HG03139 (cell line): ENCODE measurements around the gene ITPR2.
"Not testable (repeated sequence)": the region's sequence is repeated elsewhere in the genome, so short reads cannot be mapped to it uniquely, and the experiment has no call there.

Source experiments
- ATAC-seq: cut with Tn5 transposase; IDR thresholded peaks from one replicate; pipeline ENCODE4 v1.9.1; 2021; ENCODE audit not compliant: unreplicated experiment

ITPR2 gene

DNA sequence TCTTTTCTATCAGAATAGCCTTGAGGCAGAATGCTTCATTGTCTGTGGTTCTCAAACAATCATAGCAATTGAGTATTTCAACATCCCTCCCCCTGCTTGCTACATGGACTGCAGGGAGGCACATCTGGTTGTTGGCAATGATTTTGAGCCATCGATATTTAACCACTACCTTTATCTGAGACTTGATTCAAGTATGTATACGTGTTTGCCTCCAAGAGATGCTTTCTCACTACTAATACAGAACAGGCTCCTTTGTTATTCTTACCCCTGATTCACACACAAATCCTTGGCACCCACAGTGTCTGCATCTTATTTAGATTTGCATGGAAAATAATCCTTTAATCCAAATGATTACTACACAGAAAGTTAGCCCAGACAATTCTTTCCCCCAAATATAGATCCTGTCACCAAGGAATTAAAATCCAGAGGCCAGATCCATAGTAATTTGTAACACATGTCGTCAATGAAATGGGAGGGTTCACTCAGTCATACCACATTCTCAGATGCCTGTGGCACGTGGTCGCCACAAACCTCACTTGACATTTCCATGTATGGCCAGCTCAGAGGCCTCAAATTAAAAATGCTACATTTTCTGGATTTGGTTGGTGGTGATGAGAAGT, 199.3 kb downstream of the ITPR2 start:
- ATAC-seq: no peak

DNA sequence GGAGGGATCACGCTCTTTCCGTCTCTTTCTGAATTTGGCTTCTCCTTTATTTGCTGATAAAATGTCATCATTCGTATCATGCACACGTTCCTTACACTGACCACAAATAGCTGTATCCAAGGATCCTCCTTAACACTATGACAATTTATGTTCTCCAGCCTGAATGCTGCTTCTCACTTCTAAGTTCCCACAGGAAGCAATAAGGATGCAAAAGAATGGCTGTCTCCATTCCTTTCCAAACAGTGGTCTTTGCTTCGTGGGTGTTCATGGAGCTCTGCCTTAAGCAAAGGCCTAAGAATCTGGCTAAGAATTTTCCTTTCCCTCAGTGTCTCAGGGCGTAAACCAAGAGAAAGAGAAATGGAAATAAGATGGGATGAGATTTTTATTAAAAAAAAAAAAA, 200.2 kb downstream of the ITPR2 start:
- ATAC-seq: no peak

DNA sequence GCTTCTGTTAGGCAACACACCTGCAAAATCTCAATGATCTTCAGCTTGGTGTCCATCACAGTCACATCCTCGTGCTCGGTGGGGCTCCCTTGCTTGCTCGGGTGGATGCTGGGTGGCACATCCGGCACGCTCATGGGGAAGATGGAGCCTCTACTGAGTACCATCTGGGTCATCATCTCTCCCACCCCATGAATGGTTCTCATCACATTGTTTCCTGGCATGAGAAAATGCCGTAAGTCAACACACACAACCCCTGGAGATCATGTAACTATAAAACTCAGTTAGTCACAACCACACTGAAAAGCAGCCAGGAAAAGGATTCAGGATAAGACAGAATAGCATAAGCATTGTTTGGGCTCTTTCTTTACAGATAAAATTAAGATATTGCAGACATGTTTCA, 201.1 kb downstream of the ITPR2 start:
- no peak for ATAC-seq

DNA sequence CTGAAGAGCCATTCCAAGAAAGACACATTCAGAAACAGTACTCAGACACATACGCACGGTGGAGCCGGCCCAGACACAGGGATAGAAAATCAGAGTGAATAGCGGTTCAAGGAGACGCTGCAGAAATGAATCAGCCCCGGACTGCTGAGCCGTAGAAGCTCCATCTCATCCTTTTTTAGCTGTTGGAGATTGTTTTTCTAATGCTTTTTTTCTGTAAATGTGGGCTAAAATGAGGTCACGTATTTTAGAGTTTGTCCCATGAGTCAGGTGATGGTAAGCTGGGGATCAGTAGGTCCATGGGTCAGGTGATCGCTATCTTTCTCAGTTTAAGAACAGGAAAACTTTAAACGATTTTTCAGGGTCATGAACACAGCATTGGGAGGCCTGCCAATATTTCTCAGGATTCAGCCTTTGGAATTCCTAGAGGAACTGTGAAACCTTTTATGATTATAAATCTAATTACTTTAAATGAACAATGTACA, 202.4 kb downstream of the ITPR2 start:
- no peak for ATAC-seq

DNA sequence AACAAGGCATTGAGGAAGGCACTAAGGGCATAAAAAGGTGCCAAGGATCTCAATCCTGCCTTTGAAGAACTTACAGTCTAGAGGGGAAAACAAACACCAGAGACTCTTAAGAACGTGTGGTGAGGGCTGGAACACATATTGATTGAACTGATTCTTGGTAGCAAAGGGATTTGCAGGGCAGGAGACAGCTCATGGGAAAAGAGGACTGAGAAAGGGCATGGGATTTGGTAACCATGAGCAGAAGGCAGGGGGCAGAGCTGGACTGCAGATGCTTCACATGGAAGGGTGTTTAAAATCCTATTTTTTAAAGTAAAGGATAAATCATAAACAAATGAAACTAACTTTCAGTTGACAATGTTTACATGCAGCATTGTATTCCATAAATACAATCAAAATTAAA, 203.1 kb downstream of the ITPR2 start:
- ATAC-seq: no peak

DNA sequence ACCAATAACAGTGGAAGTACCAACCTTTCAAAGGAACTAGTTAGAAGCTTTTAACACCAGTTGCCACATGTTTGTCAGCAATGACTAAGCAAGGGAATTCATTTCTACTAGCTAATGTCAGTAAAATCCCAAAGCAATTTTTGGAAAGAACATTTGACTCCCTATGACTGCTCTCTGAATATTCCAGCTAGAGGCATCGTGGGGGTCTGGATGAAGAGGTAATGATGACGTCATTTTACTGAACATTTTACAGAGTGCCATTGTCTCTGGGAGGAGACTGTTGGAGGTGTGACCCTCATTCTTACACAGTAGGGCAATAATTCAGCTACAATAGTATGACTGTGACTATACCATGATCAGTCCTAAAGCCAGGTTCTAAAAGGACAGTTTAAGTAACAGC, 204.8 kb downstream of the ITPR2 start:
- no peak for ATAC-seq

DNA sequence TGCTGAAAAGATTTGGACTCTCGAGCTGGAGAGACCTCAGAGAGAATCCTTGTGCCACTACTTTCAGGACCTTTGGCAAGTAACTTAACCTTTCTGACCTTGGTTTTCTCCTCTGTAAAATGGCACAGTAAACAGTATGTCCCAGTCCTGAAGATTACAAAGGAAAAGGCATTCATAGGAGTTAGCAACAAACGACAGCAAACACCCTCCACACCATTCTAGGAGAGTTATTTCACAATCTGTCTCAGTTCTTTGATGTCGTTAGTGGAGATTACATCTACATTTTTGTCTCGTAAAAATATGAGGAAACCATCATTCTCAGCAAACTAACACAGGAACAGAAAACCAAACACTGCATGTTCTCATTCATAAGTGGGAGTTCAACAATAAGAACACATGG, 205.7 kb downstream of the ITPR2 start:
- ATAC-seq: no peak

DNA sequence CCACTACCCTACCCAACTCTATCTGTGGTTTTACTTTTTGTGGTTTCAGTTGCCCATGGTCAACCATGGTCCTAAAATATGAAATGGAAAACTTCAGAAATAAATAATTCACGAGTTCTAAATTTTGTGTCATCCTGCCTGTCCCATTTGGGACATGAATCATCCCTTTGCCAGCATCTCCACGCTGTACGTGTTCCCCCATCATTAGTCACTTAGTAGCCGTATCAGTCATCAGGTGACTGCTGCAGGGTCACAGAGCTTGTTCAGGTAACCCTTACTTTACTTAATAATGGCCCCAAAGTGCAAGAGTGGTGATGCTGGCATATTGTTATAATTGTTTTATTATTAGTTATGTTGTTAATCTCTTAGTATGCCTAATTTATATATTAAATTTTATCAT, 209.9 kb downstream of the ITPR2 start:
- no peak for ATAC-seq

DNA sequence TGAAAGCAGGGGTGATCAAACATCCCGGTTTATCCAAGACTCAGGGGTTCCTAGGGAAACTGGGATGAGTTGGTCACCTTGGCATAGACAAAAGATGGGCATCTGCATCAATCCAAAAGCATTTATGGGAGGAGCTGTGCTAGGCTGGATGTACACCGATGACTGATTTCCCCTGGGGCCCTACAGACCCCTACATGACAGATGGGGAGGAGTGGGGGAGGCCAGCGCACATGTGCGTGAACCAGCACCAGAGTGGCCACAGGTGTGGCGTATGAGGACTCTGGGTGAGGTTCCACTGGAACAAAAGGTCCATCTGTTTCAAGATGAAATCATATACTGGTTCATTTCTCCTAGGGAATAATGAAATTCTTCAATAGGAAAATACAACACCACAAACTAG, 210.4 kb downstream of the ITPR2 start:
- ATAC-seq: no peak

DNA sequence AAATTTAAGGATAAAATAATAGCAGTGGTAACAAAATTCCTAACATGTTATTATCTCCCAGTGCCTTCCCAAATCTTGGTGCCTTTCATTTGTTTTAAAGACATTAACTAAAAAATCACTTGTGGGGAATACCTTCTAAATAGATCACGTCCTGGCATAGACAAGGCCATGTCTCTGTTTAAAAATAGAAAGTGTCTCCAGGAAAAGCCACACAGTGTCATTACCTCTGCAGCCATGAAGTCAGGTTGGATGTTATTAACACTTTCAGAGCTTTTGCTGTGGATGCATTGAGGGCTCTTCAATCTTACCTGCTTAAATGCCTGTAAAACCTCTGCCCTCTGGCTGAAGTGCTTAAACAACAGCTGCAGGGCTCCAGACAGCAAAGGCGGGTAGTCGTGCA, 211.1 kb downstream of the ITPR2 start:
- ATAC-seq: no peak

DNA sequence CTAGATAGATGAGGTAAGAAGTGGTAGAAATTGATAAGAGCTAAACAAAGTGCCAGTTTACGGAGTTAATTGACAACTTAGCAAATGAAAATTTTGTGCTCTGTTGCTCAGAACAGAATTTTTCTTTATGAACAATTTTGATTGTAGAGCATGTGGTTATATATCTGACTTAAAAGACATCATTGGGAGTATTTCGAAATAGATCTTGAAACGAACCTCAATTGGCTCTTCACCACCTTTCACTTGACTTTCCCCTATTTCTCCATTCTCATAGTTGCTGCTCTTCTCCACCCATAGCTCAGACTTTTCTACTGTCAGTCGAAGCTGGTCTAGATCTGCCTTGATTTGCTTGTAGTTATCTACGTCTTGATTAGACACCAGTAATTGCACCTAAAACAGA, 212.1 kb downstream of the ITPR2 start:
- no peak for ATAC-seq

DNA sequence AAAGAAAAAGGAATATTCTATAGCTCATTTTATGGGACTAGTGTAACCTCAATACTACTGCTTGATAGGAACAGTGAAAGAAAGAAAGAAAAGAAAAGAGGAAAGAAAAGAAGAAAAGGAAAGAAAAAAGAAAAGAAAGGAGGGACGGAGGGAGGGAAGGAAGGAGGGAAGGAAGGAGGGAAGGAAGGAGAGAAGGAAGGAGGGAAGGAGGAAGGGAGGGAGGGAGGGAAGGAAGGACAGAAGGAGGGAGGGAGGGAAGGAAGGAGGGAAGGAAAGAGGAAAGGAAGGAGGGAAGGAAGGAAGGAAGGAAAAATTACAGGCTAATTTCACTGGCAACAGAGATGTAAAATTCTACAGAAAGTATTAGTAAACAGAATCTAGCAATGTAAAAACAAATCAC, 215.5 kb downstream of the ITPR2 start:
- ATAC-seq: no peak

DNA sequence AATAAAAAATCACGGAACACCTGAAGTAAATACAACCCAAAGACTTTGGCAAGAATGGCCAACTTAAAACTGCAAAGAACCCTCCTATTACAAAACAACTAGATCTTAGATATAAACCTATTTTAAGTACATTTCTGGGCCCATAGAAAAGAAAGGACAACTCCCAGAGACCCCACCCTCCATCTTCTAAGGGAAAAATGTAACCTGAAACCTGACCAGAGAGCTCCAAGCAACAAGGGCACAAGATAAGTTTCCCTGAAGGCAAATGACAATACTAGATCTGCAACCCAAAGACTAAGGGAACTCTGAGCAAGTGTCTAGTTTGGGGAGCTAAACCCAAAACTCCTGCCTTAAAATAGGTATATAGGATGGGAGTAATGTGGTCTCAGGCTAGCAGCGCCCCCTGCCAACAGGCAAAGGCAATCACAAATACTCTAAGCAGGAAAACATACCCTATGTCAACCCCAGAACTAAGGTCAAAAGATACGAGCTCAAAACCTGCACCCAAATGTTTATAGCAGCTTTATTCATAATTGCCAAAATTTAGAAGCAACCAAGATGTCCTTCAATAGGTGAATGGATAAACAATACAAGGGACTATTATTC, 218.9 kb downstream of the ITPR2 start:
- ATAC-seq: no peak

DNA sequence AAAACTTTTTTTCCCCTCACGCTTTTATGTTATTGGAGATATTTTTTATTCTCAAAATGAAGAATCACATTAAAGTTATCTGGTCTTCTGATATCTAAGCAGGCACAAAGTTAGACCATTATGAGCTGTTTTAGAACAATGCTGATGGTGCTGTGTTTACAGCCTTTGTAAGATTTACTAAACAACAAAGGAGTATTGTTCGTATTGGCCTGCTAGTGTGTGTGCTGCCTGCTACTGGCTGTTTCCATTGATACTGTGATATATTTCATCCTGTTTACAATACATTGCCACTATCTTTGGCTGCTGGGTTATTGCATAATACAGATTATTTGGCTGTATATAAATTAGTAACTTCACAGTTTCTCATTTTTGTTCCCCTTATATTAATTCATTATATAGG, 220.8 kb downstream of the ITPR2 start:
- ATAC-seq: no peak

DNA sequence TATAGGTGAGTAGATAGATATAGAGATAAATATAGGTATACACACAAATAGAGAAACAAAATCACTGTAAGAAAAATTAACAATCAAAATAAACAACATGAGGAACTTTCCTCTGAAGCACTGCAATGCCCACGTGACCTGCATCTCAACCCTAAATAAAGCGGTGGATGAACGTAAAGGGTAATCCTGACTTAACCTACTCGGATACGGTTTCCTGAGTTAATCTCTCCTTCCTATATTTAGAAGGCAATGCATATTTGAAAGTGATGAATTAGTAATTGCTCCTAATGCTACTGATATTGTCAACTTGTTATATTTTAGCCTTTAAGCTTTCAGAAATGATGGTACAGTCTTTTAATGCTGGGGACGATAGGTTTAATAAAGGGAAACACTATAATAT, 221.4 kb downstream of the ITPR2 start:
- no peak for ATAC-seq

DNA sequence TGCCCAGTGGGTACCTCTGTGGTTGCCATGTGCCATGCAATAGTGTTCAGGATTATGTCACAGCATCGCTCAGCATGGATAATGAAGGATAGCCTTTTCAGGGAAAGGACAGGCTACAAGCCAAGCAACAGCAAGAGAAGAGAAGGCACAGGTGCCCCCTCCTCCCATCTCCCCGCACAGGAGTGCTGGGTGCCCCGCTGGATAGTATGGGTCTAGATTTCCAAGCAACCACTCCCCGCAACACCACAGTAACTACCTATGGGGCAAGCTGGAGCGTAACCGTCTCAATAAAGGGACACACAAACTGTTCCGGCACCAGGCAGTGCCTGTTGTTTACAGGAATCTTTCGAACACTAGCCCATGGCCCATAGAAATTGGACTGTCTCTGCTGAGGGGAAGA, 222.2 kb downstream of the ITPR2 start:
- no peak for ATAC-seq

DNA sequence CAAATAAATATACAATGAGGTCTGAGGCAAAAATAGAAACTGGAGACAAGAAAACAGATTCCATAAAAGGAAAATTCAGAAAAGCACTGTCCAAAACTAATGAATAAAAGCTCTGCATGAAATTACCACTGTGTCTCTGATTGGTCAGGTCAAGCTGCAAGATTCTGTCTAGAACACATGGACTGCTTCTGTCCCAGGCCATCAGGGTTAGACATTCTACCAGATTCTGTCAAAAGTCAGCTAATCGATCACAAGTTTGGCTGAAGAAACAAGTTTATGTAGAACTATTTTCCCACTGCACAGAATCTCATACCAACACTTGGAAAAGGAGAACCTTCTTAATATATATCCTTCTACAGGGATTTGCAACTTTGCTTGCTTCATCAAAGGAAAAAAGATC, 223.0 kb downstream of the ITPR2 start:
- ATAC-seq: no peak

DNA sequence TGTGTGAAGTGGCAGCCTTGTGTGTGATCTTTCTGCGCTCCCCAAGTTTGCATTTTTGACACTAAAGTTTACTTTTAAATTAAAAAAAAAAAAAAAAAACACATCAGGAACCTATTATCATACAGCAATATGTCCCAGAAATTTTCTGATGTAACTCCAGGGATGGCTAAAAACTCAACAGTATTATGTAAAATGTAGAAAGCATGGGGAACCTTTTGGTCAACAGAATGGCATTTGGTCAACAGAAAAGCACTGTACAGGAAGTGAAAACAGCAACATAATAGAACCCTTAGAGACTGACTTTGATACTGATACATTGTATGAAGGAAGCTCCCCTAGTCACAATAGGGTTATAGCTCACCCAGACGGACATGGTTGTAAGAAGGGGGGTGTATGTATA, 224.3 kb downstream of the ITPR2 start:
- ATAC-seq: no peak

DNA sequence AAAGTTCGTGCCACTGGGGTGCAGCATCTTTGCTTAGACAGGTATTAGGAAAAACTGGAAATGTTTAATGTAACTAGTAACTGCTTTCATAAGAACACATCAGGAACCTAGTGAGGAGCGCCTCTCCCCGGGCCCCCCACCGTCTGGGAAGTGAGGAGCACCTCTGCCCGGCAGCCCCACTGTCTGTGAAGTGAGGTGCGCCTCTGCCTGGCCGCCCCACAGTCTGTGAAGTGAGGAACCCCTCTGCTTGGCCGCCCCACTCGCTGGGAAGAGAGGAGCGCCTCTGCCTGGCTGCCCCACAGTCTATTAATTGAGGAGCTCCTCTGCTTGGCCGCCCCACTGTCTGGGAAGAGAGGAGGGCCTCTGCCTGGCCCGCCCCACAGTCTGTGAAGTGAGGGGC, 224.7 kb downstream of the ITPR2 start:
- no peak for ATAC-seq

DNA sequence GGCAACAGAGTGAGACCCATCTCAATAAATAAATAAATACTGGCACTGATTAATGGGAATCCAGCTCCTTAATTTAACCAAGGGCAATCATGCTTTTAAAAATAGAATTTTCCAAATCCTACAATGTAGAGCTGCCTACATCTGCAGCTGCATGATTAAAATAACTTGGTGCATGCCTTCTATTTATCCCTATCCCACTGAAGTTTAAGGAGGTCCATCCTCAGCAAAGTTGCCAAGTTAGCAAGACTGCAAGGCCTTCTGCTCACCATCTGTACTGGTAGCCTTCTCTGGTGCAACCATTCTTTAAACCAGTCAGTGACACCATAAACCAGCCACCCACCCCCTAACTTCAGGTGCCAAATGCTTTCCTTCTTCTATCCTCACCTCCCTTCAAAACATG, 226.1 kb downstream of the ITPR2 start:
- ATAC-seq: no peak

DNA sequence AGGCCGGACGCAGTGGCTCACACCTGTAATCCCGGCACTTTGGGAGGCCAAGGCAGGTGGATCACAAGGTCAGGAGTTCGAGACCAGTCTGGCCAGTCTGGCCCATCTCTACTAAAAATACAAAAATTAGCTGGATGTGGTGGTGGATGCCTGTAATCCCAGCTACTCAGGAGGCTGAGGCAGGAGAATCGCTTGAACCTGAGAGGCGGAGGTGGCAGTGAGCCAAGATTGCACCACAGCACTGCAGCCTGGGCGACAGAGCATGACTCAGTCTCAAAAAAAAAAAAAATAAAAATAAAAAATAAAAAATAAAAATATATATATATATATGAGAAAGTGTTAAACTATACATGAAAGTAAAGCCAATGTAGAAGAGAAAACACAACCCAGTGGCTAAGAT, 228.2 kb downstream of the ITPR2 start:
- ATAC-seq: not testable (repeated sequence)

DNA sequence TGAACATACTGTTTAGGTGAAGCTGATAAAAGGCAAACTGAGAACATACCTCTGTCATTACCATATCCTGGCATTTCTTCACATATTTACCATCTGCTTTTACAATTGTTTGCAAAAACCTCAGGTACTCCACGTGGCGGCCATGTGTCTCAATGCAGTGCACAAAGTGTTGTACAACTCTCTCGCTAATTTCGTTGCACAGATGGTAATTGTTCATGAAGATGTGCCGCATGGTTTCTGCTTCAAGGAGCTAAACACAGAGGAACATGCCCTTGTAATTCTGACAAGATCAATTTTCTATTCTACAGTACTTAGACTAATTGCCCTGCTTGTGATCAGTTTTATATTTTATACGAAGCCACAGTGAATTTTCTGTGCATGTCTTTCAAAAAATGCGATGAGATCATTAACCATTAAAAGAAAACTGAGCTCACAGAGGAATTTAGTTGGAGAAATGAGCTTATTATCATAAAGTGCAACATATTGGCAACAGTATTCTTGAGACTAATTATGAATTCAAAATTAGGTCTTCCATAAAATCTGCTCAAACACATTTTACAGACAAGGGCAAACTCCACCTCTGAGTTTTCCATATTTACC, 233.8 kb downstream of the ITPR2 start:
- no peak for ATAC-seq

DNA sequence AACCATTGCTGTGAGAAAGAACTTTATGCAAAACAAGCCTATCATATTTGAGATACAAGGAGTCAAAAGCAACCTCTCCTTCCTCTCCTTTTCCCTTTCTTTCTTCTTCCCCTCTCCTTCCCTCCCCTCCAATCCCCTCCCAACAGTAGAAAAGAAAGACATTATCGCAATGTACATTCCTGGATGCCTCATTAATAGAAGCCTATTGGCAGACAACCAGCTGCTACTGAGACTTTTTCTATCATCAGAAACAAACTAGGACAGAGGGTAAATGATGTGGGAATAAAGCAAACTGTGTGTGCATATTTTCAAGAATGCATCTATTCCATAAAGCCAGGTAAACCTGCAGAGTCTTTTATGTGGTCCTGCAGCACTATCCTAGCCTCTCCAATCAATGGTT, 237.2 kb downstream of the ITPR2 start:
- no peak for ATAC-seq
